Measurements from ENCODE around the gene ZAR1L.

ZAR1L gene

DNA sequence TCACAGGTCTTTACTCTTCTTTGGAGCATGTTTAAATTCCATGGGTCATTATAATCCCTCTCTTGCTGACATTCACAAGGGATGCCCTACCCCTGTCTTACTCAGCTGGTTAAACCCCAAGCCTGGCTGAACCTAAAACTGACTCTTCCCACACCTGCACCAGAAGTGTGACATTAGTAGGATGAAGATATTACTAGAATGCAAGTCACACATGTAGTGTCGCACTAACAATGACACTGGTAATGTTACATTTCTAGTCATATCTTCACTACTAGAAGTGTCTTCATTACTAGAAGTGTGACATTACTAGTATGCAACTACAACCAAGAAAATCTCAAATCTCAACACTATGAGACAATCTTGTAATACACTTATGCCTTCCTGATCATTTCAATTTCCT is 14.2 kb downstream of the ZAR1L start:
- DNase-seq: no peak

DNA sequence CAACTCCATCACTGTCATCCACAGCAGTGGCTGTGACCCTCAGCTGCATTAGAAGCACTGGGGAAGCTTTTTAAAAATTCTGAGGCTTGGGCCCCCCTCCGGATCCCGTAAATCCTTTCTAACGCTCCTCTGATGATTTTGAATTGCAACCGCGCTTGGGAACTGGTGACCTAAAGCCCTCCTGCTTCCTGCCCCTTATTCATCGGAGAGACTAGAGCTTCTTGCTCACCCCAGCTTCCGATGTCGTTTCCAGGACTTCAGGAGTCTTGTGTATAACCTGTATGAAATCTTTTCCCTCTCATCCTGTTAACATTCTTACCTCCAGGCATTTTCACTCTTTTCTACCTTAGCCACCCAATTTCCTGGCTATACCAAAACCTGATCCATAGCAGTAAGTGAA is 14.8 kb downstream of the ZAR1L start:
- DNase-seq: no peak

DNA sequence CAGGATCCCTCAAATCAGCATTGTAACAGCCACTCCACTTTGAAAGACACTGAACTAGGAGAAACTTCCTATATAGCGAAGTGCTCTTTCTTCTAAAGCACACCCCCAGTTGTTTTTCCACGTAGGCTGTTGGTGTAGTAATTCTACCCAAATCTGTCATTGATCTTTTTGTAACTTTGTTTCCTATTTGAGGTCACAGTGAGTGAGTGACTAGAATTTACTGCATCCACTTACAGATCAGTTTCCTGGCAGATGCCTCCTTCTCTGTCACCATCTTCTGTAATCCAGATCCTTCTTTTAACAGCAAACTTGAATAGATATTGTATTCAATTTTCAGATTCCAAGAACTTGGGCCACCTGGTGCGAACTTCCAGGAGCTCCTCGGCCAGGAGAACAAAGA is 15.3 kb downstream of the ZAR1L start:
- DNase-seq: no peak

DNA sequence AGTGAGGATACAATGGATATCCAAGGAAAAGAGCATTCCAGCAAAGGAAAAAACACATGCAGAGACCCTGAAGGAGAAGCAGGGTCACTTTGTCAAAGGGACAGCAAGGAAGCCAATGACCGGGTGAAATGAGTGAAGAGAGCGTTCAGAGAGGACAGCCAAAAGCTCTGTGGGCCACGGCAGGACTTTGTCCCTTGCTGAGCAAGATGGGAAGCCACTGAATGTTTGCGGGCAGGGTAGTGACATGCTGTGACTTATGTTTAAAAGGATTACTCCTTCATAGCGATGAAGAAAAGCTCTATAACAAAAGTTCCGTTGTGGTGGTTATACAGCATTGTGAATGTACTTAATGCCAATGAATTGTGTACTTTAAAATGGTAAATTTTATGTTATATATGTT is 16.5 kb downstream of the ZAR1L start:
- DNase-seq: no peak

DNA sequence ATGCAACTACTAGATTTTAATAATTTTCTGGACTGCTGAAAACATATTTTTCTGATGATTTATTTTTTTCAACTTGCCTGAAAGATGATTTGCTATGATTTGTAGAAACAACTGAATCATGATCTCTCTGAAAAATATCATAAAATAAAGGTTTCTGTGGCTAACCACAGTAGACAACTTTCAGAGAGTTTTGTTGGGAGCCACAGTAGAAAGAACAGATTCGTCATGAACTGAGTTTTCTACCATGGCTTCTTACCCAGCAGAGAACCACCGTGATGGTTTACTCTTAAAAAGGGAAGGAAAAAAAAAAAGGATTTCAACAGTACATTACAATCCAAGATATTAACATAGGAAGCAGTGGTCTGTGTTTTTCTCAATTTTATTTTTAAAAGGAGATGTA is 18.0 kb downstream of the ZAR1L start:
- DNase-seq: no peak

DNA sequence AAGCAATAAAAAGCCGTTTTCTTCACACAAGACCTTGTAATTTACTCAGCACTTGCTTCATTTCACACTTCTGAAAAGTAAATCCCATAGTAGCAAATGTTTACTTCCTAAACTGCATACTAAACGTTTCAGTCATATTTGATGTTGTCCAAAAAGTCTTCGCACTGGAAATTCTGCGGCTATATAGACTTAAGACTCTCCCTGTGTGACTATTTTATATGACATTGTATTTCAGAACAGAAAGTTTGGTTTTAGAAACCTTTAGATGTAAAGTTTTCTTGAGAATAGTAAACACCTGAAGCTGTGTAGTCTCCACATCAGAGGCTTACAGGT is 29.6 kb downstream of the ZAR1L start:
- no peak for DNase-seq

DNA sequence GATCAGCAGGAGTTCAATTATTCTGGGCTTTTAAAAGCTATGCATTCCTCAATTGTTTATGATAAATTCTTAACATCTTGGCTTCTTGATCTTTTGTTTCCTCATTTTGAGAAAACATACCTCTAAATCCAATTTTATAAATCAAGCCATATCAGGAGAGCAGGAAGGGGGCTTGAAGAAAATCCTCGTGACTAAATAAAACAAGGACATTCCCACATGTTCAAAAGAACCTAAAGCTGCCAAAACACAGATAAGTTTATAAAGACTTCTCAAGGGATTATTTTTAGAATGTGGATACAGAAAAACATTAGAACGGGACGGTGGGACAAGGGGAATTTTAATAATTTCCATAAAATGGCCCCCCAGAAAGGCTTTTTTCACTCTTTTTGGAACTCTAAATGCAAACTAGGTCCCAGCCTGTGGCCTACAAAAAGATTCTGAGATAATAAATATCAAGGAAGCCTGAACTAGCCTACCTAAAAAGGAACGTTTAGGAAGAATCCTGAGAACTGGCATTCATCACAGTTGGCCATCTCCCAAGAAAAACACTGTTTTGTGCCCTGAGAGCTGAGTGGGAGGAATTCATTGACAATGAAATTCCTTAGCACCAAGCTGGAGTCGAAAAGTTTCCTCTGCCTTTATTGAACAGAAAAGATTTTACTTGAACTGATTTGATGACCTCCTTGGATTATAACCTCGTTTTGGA is 30.1 kb downstream of the ZAR1L start:
- DNase-seq: no peak

DNA sequence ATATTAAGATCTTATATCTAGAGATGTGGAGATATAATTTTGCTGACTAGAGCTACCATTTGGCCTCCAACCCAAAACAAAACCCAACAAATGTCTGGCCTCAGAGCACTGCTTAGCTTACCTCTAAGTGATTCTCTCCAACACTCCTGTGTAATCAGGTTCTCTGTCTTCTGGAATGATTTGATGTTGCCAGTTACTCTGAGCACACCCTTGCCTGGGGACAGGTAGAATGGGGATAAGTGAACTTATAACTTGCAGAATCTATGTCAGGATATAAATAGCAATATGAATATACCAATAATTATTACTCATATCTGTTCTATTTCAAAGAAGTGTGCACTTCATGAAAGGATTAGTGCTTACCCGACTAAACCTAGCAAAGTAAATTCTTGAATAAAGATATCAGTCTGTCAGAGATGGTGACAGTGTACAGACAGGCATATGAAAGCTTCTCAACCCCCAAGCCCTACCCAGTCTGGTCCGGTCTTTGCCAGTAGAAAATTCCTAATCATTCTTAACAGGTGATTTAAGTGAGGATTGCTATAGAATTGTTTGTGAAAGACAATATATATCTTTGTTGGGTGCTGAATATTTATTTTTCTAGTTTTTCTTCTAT is 33.0 kb downstream of the ZAR1L start:
- DNase-seq: no peak

DNA sequence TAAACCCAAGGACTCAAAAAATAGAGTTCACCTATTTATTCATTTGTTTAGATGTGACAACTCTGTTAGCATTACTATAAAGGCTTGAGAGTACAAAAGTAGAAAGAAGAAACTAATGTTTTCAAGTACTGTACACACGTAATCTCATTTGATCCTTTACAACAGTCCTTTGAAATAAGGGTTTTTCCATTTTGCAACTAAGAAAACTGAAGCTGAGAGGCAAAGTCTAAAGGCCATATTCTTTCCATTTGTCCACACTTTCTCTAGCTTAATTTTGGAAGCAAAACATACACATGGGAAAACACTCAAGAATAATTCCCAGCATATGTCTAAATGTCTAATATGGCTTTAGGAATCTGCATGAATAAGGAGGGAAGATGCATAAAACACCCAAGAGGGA is 34.1 kb downstream of the ZAR1L start:
- DNase-seq: no peak

DNA sequence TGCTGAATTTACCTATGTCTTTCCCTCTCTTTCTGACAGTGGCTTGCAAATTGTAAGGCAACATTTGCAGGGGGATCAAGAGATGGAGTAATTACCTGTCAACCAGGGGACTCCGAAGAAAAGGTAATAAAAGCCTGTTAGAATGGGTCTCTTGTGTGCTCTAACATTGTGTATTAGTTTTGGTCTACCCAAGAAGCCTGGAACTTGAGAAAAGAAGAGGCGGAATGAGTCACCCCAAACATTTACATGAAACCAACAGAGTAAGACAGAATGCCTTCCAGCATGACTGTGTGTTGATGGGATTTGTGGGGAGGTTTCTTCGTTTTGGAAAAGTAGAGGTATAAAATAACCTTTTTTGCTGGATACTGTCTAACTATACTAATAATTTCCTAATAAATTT is 36.7 kb downstream of the ZAR1L start:
- DNase-seq: peak; percentile 4 to 30

DNA sequence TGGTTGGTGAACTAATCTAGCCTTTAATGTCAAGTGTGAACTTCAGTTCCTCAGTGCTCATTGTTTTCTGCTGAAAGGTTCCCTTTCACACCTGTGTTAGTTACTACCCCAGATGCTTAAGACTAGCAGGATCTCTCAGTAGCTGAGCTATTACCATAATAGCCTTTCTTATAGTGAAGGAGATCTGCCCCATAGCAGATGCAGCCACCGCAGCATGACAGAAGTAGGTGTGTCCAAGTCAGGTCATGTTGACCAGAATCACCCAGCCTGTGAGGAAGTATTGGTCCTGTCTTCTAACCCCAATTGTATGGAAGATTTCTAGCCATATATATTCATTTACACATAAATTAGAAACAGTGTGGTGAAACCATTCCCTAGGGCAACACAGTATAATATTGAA is 37.3 kb downstream of the ZAR1L start:
- DNase-seq: no peak

DNA sequence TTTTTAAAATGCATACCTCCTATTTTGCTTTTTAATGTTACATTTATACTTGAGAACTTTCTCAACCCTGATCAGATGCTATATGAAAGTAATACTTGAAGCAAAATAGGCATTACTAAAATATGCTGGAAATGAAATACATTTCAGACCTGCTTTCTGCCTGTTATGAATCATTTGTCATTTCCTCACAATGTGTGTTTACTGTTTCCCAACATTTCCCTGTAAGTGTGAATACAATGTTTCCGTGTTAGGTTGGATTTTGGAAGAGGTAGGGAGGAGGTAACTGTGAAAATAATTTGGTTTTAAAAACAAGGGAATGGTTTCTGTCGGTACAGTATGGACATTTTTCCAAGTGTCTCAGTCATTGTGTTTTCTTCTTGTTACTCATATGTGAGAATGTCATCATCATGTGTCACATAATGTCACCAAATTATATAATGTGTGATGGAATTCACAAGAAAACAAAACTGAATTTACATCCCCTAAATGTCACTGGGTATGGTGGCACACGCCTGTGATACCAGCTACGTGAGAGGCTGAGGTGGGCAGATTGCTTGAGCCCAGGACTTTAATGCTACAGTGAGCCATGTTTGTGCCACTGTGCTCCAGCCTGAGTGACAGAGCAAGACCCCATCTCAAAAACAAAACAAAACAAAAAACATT is 43.0 kb downstream of the ZAR1L start:
- peak; percentile 6 to 24 for DNase-seq

DNA sequence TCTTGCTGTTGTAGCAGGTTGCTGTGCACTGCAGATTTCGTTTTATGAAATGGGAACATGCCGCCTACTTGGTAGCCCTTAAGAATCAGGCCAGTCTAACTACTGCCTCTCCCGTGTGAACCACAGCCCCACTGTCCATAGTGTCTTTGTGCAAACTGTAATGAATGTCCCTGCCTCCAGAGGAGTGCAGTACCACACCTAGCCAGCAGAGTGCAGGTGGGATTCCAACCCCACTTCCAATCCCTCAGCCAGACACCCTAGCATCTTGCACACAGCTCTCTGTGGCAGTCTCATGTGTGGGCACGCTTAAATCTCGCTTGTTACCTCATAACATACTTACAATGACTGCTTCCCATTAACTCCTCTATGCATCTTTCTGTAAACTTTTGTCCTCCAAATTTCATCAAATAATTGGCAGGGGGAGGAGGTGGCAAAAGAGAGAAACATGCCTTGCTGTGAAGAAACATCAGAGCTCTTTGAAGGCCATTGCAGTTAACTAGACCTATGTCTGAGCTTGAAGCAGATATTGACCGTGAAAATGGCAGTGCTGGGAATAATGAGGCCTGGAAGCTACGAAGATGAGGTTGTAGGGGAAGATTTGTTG is 47.2 kb downstream of the ZAR1L start:
- peak in 1 of 2 donors; percentile 28 for DNase-seq

DNA sequence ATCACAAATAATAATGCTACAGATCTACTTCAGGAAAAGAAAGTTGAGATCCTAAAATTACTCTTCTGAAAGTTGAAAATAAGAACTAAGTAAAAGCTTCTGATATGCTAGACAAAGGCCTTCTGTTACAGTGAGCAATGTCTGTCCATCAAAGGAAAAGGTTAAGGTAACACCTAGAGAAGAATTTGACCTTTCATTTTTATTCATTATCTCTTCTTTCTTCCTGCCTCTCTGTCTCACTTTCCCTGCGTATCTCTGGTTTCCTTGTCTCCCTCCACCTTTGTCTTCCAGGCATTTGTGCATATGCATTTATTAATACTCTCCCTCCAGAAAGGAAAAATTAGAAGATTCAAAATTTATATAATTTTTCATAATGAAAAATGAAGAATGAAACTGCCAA is 49.0 kb downstream of the ZAR1L start:
- DNase-seq: no peak

DNA sequence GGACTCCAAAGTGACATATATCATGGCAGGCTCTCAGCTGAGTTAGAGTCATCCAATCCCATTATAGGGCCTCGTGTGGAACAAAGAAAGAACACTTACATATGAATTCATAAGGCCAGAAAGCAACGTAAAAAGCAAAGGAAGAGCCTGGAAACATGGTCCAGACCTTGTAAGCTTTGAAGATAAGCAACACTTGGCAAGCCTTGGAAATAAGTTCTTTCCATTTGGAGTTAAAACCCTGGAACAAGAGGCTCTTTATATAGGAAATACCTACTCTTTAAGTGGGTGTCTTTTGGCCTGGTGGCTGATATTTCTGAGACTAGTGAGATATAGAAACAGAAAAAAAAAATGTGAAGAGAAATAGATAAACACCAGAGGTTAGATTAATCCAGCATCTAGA is 49.4 kb downstream of the ZAR1L start:
- no peak for DNase-seq

DNA sequence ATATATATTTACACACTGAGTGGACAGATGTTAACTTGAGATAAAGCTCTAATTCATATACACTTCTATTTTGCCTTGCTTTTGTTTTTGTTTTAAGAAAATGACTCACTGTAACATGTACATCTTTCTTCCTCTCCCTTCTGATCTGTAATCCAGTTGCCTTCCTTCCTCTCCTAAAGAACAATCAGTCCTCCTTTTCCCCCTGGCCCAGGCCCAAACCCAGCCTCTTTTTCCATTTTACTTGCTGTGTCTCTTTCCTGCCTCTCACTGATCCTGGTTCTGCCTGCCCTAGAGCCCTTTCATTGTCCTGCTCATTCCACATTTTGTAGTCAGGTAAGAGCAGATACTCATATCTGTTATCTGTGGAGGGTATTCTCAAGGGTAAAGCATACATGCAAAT is 50.8 kb downstream of the ZAR1L start:
- DNase-seq: no peak

DNA sequence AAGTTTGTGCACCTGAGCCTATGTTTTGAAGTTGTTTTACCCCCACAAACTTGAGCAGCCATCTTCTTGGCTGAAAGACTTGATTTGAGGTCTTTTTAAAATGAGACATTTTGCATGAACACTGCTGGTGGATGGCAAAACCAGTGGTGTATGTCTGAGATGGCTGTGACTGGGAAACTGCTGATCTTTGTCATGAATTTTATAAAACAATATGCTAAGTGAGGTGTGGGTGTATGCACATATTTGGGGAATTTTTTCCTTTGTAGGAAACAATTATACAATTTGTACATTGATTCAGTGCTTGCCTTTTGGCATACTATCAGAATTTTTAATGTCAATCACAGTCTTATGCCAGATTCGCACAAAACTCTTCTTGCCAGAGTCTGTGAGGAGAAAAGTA is 52.5 kb downstream of the ZAR1L start:
- no peak for DNase-seq

DNA sequence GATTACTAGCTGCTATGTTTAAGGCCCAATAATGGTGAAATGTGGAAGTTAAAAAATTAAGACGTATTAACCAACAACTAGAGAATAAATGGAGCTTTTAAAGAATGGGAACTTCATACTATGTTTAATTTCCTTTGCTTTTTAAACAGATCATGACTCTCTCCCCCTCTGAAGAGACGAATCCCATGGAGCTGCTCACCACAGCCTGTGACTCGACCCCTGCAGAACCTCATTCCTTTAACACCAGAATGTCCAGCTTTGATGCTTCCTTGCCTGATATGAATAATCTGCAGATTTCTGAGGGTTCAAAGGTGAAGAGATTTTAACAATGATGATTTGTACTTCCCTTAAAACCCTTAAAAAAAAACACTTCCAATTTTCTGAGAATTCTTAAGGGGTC is 53.0 kb downstream of the ZAR1L start:
- DNase-seq: no peak

DNA sequence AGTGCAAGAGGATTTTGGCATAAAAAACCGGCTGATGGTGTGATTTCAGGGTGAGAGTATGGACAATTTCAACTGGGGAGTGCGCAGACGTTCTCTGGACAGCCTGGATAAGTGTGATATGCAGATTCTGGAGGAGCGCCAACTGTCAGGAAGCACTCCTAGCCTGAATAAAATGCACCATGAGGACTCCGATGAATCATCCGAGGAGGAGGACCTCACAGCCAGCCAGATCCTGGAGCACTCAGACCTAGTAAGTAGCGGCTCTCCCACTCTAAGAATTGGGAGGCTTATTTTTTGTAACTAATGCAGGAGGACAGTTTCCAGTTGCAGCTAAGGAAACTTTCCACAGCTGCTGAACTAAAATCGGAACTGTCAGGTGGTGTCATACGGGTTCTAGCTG is 53.6 kb downstream of the ZAR1L start:
- DNase-seq: no peak

DNA sequence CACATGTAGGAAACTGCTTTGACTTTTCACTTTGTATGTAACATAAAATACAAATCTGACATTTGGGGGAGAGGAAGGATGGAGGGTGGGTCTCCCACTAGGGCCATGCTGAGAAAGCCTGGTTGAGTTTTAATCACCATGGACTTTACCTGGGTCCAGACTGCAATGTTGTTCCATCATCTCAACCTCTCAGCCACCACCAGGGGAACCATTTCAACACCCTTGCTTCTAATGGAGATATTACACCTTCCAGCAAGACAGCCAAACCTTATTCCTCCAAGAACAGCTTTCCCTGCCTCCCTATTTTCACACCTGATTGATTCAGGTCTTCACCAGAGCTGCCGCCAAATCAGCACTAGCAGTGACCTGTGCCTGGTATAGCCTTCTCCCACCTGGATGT is 56.0 kb downstream of the ZAR1L start:
- DNase-seq: no peak

DNA sequence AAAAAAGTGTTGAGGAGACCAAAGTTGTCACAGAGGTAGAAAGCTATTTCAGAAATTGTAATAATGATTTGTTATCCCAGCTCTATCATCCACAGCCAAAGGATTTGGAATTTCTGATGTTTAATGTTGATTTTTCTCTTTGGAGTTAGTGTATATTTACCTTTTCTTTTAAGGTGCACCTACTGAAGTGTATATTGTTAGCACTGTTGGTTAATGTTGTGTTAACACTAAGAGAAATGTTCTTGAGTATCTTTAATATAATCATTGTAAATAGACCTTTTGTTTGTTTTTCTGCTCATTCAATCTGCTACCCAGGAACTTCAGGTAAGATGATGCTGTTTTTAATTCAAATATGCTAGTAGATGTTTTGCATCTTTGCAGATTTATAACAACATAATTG is 57.5 kb downstream of the ZAR1L start:
- no peak for DNase-seq

DNA sequence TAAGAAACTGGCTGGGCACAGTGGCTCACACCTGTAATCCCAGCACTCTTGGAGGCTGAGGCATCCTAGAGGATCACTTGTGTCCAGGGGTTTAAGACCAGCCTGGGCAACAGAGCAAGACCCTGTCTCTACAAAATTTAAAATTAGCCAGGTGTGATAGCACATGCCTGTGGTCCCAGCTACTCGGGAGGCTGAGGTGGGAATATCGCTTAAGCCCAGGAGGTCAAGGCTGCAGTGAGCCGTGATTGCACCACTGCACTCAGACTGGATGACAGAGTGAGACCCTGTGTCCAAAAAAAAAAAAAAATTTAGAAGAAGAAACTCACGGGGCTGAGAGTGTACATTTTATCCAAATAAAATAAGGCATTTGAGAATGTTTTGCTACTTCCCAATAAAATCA is 58.9 kb downstream of the ZAR1L start:
- no peak for DNase-seq

DNA sequence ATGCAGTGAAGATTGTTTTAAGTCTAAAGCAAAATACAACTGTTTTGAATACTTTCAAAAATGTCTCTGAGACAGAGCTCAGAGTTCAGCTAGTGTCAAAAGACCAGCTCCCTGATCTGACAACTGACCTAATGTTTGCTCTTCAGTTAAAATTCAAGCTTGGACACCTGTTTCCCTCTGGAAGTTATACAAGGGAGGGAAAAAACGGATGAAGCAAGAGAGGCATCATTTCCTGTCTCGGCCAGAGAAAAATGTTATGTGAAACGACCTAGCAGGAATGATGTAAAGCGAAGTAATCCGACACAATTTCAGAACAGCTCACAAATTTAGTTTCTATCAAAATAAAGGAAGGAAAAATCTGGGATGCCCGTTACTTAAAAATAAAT is 59.4 kb downstream of the ZAR1L start:
- no peak for DNase-seq

Data from inflammatory macrophage treated with lipopolysaccharide for 1 hour (primary cell).